ENCODE results near the gene GPR25.

Gene GPR25

DNA sequence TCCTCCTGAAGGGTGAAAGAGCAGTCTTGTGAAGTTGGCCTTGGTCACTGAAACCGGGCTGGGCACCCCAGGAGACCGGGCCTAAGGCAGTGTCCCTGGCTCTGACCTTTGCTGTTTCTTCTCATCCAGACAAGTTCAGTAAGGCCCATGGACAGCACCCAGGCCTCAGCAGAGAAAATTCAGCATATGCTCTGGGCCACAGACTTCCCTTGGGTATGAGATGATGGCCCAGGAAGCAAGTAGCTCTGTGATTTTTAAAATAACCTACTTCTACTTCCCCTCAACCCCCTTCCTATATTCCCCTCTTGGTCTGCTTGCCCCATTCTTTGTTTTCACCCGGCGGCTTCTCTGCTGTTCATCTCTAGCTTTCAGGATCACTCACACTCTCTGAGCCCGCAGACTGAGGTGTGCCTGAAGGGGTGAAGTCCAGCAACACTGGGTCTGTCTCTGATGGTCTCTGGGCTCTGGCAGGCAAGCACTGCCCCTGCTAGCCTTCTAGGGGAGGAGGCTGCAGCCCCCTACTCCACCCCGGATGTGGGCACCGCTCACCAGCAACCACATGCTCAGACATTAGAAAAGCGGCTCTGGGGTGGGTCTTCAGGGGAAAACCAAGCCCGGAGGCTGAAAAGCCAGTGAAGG, 2.9 kb upstream of the GPR25 start:
- TF ChIP-seq ZFP3 (CRISPR knock-in tag; IDR thresholded peaks at IDR 0.05): no peak
- TF ChIP-seq SNAI2 (CRISPR knock-in tag; IDR thresholded peaks at IDR 0.05): no peak
- TF ChIP-seq, protein P1, sequence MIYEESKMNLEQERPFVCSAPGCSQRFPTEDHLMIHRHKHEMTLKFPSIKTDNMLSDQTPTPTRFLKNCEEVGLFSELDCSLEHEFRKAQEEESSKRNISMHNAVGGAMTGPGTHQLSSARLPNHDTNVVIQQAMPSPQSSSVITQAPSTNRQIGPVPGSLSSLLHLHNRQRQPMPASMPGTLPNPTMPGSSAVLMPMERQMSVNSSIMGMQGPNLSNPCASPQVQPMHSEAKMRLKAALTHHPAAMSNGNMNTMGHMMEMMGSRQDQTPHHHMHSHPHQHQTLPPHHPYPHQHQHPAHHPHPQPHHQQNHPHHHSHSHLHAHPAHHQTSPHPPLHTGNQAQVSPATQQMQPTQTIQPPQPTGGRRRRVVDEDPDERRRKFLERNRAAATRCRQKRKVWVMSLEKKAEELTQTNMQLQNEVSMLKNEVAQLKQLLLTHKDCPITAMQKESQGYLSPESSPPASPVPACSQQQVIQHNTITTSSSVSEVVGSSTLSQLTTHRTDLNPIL (CRISPR knock-in tag; IDR thresholded peaks at IDR 0.05; ENCODE audit: low read depth): no peak
- ATAC-seq: peak; percentile 13; the same call in 2 of the 3 replicates

DNA sequence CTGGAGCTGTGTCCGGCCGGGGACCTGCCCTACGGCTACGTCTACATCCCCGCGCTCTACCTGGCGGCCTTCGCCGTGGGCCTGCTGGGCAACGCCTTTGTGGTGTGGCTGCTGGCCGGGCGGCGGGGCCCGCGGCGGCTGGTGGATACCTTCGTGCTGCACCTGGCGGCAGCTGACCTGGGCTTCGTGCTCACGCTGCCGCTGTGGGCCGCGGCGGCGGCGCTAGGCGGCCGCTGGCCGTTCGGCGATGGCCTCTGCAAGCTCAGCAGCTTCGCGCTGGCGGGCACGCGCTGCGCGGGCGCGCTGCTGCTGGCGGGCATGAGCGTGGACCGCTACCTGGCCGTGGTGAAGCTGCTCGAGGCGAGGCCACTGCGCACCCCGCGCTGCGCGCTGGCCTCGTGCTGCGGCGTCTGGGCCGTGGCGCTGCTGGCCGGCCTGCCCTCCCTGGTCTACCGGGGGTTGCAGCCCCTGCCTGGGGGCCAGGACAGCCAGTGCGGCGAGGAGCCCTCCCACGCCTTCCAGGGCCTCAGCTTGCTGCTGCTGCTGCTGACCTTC, 412 bp downstream of the GPR25 start:
- no peak for ATAC-seq
- TF ChIP-seq, protein P1 (CRISPR knock-in tag; IDR thresholded peaks at IDR 0.05; ENCODE audit: low read depth): no peak
- TF ChIP-seq RARB (CRISPR knock-in tag; IDR thresholded peaks at IDR 0.05) (no peak), CSDC2 (CRISPR knock-in tag; IDR thresholded peaks at IDR 0.05) (no peak), ZNF8 (CRISPR knock-in tag; IDR thresholded peaks at IDR 0.05) (no peak), GLIS3 (CRISPR knock-in tag; IDR thresholded peaks at IDR 0.05) (no peak), ARNTL (CRISPR knock-in tag; IDR thresholded peaks at IDR 0.05; ENCODE audit: borderline replicate concordance, low read depth) (no peak), ZNF565 (CRISPR knock-in tag; conservative IDR thresholded peaks at IDR 0.05; ENCODE audit: low read depth) (no peak)

DNA sequence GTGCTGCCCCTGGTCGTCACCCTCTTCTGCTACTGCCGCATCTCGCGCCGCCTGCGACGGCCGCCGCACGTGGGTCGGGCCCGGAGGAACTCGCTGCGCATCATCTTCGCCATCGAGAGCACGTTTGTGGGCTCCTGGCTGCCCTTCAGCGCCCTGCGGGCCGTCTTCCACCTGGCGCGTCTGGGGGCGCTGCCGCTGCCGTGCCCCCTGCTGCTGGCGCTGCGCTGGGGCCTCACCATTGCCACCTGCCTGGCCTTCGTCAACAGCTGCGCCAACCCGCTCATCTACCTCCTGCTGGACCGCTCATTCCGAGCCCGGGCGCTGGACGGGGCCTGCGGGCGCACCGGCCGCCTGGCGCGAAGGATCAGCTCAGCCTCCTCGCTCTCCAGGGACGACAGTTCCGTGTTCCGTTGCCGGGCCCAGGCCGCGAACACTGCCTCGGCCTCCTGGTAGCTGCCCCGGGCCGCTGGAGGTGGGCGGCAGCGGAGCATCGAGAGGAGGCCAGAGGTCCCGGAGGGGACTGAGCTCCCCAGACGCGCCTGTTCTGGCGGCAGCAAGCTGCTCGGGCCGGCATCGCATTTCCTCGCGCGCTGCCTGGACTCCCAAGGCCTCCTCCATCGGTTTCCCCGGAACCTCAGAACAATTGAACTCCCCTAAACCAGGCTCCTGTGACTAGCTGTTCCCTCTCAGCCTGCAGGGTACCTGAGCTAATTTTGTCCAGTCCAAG, 1.1 kb downstream of the GPR25 start:
- TF ChIP-seq, protein P1 (CRISPR knock-in tag; IDR thresholded peaks at IDR 0.05; ENCODE audit: low read depth): no peak
- TF ChIP-seq CSRNP3 (CRISPR knock-in tag; IDR thresholded peaks at IDR 0.05) (no peak), OSR1 (CRISPR knock-in tag; IDR thresholded peaks at IDR 0.05) (no peak), PPARA (CRISPR knock-in tag; IDR thresholded peaks at IDR 0.05; ENCODE audit: borderline replicate concordance) (no peak), TSHZ2 (CRISPR knock-in tag; IDR thresholded peaks at IDR 0.05) (no peak), ZNF70 (CRISPR knock-in tag; IDR thresholded peaks at IDR 0.05) (no peak)
- ATAC-seq: no peak

DNA sequence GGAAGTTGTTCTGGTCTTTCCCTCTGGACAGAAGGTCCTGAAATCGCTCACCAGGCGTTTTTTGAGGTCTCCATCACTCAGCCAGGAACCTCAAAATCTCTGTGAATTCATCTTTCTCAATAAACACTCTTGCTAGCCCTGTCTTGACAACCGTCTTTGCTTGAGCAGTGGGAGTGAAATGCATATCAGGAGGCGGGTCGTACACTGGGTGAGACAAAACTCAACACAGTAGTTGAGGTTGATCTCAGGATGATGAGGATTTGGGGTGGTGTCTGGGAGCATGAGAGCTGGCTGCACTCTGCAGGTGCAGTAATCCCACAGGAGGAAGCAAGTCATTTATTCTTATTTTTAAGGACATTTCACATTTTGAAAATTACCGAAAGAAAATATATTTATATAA, 1.9 kb downstream of the GPR25 start:
- ATAC-seq: no peak
- no peak for TF ChIP-seq GLIS3 (CRISPR knock-in tag; IDR thresholded peaks at IDR 0.05)
- no peak for TF ChIP-seq RARB (CRISPR knock-in tag; IDR thresholded peaks at IDR 0.05)
- no peak for TF ChIP-seq TOX (CRISPR knock-in tag; IDR thresholded peaks at IDR 0.05; ENCODE audit: borderline replicate concordance)
- TF ChIP-seq SNAI2 (CRISPR knock-in tag; IDR thresholded peaks at IDR 0.05): no peak
- no peak for TF ChIP-seq BACH2 (CRISPR knock-in tag; IDR thresholded peaks at IDR 0.05; ENCODE audit: borderline replicate concordance)
- no peak for TF ChIP-seq PATZ1 (CRISPR knock-in tag; IDR thresholded peaks at IDR 0.05; ENCODE audit: borderline replicate concordance)
- TF ChIP-seq ESRRG (CRISPR knock-in tag; IDR thresholded peaks at IDR 0.05): no peak
- no peak for TF ChIP-seq TCF4 (CRISPR knock-in tag; IDR thresholded peaks at IDR 0.05; ENCODE audit: borderline replicate concordance)
- no peak for TF ChIP-seq ZFP30 (CRISPR knock-in tag; IDR thresholded peaks at IDR 0.05)
- no peak for TF ChIP-seq POU6F1 (CRISPR knock-in tag; IDR thresholded peaks at IDR 0.05; ENCODE audit: borderline replicate concordance, low read depth)
- TF ChIP-seq ZNF8 (CRISPR knock-in tag; IDR thresholded peaks at IDR 0.05): no peak
- TF ChIP-seq ZNF565 (CRISPR knock-in tag; conservative IDR thresholded peaks at IDR 0.05; ENCODE audit: low read depth): no peak
